T-cell (primary cell): ENCODE results near the gene LAMC3. TPM values are rescaled to one million over a fixed set of nuclear protein-coding genes. Genes with fewer than 3 reads are reported as not detected.

Experiments used
- ATAC-seq, 4 experiments: fragments of 200-7000 bp in 3 of 4; fragments of 150-1000 bp in 1 of 4; cut with Tn5 transposase; replicated peaks in 1 of 4; 1 replicate in 3 of 4; 2 replicates in 1 of 4; pipeline ENCODE4 v1.10.0; 2021; ENCODE audit warnings: moderate library complexity in 3 of 4, mild to moderate bottlenecking in 2 of 4, moderate number of reproducible peaks in 1 of 4
- CTCF ChIA-PET, 2 donors: fragments of 300-600 bp; sonication (Branson Sonifier 250); formaldehyde crosslinking; loops; one replicate each; lab custom pipeline; 2022; ENCODE audit warnings: antibody characterized with exemption in 2 of 2; lab: Charles Lee
- POLR2A ChIA-PET, 2 donors: fragments of 300-600 bp; sonication (Branson Sonifier 250); formaldehyde crosslinking; loops; one replicate each; lab custom pipeline; 2022; ENCODE audit warnings: antibody characterized with exemption in 2 of 2; lab: Charles Lee
- DNase-seq, 35 experiments: peaks; one replicate each; pipeline versions ENCODE4 v3.0.0 to v3.0.0-alpha.2; 2013 to 2023
- H3K27ac ChIP-seq: one replicate; pipeline ENCODE4 v1.5.1; 2013; ENCODE audit warnings: low read length
- H3K27me3 ChIP-seq, 2 experiments: replicated peaks in 1 of 2; 1 replicate in 1 of 2; 2 replicates in 1 of 2; pipeline versions ENCODE4 v1.6.1 to v1.7.0; 2013; ENCODE audit warnings: low read length in 1 of 2, mixed read lengths in 1 of 2; ENCODE audit not compliant: control insufficient read depth in 2 of 2, insufficient read depth in 2 of 2; ENCODE audit errors: extremely low read depth in 1 of 2
- H3K36me3 ChIP-seq, 2 donors: 1 replicate in 1 of 2; 2 replicates in 1 of 2; pipeline versions ENCODE4 v1.6.1 to v1.7.0; 2013; ENCODE audit warnings: low read length in 1 of 2; ENCODE audit not compliant: control insufficient read depth in 2 of 2, insufficient read depth in 1 of 2; ENCODE audit errors: extremely low read depth in 1 of 2
- H3K4me1 ChIP-seq, 2 experiments: 1 replicate in 1 of 2; 2 replicates in 1 of 2; pipeline versions ENCODE4 v1.6.1 to v1.7.0; 2013; ENCODE audit warnings: low read length in 2 of 2, mixed read lengths in 1 of 2; ENCODE audit not compliant: insufficient read depth in 2 of 2, control insufficient read depth in 1 of 2; ENCODE audit errors: extremely low read depth in 1 of 2
- H3K4me3 ChIP-seq, 2 donors: 1 replicate in 1 of 2; 2 replicates in 1 of 2; pipeline versions ENCODE4 v1.5.1 to v1.7.0; 2013; ENCODE audit warnings: mild to moderate bottlenecking in 2 of 2, low read length in 1 of 2, moderate library complexity in 1 of 2; ENCODE audit not compliant: control insufficient read depth in 1 of 2; ENCODE audit errors: extremely low read depth in 1 of 2
- H3K9me3 ChIP-seq: 2 replicates; pipeline ENCODE4 v1.7.0; 2013
- H3K27ac Mint-ChIP-seq, 2 donors: one replicate each; pipeline ENCODE4 v1.8.0; 2020 to 2021; ENCODE audit warnings: mild to moderate bottlenecking in 2 of 2, mixed read lengths in 2 of 2
- H3K27me3 Mint-ChIP-seq, 2 donors: one replicate each; pipeline ENCODE4 v1.8.0; 2021 to 2022; ENCODE audit warnings: mixed read lengths in 2 of 2
- H3K36me3 Mint-ChIP-seq: one replicate; pipeline ENCODE4 v1.8.0; 2021; ENCODE audit warnings: mixed read lengths
- H3K4me1 Mint-ChIP-seq, 3 donors: one replicate each; pipeline ENCODE4 v1.8.0; 2020 to 2022; ENCODE audit warnings: mixed read lengths in 3 of 3, mild to moderate bottlenecking in 1 of 3
- H3K4me3 Mint-ChIP-seq, 3 donors: one replicate each; pipeline ENCODE4 v1.8.0; 2020 to 2022; ENCODE audit warnings: mild to moderate bottlenecking in 3 of 3, mixed read lengths in 3 of 3, moderate library complexity in 3 of 3
- H3K9me3 Mint-ChIP-seq, 3 donors: one replicate each; pipeline ENCODE4 v1.8.0; 2020 to 2022; ENCODE audit warnings: mixed read lengths in 3 of 3
- WGBS: methylation state at CpG from one replicate; pipeline ENCODE4 v1.1.5; 2013; ENCODE audit warnings: missing lambda C conversion rate; ENCODE audit not compliant: insufficient coverage; 5-methylcytosine and 5-hydroxymethylcytosine counted together
- total RNA-seq, 35 experiments: library from RNA in 6 of 35; stranded (reverse) in 6 of 35; fragments of 120-200 nt in 1 of 35; gene quantifications; one replicate each; pipeline versions ENCODE4 v1.2.1 to v1.2.4 and lab custom pipeline; 2013 to 2026

LAMC3 gene
- total RNA-seq, 5 donors from 2014 or later (not counting 1 experiment from before 2014, with no cell fraction given), result 0.35 to 3.7 (median 1.8) TPM

DNA sequence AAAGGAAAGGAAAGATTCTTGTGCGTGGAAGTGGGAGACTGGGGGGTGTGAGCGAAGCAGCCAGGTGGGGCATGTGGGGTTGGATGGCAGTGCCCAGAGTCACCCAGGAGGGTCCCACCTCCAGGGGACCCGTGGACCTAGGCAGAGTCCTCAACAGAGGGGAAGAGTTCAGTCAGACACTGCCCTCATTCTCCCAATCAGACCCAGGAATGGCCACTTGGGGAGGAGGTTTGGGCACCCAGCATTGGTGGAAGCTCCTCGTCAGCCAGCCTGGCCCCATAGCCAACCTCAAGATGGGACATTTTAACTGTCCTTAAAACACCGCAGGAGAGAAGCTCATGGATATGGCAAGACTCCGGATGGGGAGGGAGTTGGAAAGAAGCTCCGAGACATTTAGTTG lies 21.9 kb upstream of the LAMC3 start:
- H3K4me3 Mint-ChIP-seq, result no peak overlapping the region
- peaks cover 0 to 3% of the 10 kb centered on the region in 2 donors for H3K27me3 Mint-ChIP-seq
- ATAC-seq, result no peak
- Histone ChIP-seq H3K27me3 (peaks cover 0 to 7% of the 10 kb centered on the region in 2 experiments), H3K4me3 (no peak overlapping the region), H3K27ac (no peak overlapping the region), H3K4me1 (no peaks in the 10 kb centered on the region), H3K9me3 (no peaks in the 10 kb centered on the region), H3K36me3 (no peaks in the 10 kb centered on the region)
- peaks cover 0 to 2% (median 0%) of the 10 kb centered on the region in 3 donors for H3K9me3 Mint-ChIP-seq
- DNase-seq, result no peak
- no peak overlapping the region for H3K27ac Mint-ChIP-seq
- H3K4me1 Mint-ChIP-seq, result no peaks in the 10 kb centered on the region
- CTCF ChIA-PET, result interaction anchor here in 1 of 2 donors (0.6 kb wide), 1 partner anchor 71 kb away, joined by 6 read pairs; no protein-coding TSS in a partner anchor
- H3K36me3 Mint-ChIP-seq, result no peaks in the 10 kb centered on the region
- POLR2A ChIA-PET, result no interaction called here
- WGBS, result 100% methylated on average over 2 of the region's 7 CpGs

DNA sequence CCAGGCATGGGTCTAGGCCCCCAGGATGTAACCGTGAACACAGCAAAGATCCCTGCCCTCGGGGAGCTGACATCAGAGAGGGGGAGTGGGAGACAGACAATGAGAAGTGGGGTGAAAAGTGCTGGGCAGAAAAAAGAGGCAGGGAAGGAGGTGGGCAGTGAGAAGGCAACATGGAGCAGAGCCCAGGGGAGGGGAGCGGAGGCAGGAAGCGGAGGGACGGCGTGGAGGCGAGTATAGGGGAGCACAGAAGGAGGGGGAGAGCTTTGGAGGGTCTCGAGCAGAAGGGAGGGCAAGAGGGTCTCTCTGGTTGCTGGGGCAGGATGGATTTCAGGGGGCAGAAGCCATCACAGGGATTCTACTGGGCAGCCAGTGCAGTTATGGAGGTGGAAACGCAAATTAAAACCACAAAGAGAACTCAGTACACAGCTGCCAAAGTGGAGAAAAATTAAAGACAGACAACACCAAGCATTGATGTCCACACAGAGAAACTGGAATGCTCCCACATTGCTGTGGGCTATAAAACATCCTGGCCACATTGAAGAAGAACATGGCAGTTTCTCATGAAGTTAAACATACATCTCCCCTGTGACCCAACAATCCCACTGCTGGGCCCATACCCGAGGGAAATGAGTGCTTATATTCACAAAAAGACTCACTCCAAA lies 21.1 kb upstream of the LAMC3 start:
- H3K27ac ChIP-seq, result no peak overlapping the region
- Mint-ChIP-seq H3K9me3 (peaks cover 0 to 2% (median 0%) of the 10 kb centered on the region in 3 donors), H3K36me3 (no peaks in the 10 kb centered on the region), H3K27me3 (peaks cover 0 to 4% of the 10 kb centered on the region in 2 donors), H3K4me3 (no peak overlapping the region), H3K27ac (no peak overlapping the region), H3K4me1 (no peaks in the 10 kb centered on the region)
- no peaks in the 10 kb centered on the region for H3K36me3 ChIP-seq
- H3K4me1 ChIP-seq, result no peaks in the 10 kb centered on the region
- no peaks in the 10 kb centered on the region for H3K9me3 ChIP-seq
- no peak for ATAC-seq
- DNase-seq, result no peak
- ChIA-PET POLR2A (no interaction called here), CTCF (interaction anchor here in 1 of 2 donors (0.6 kb wide), 1 partner anchor 71 kb away, joined by 6 read pairs; no protein-coding TSS in a partner anchor)
- no peak overlapping the region for H3K4me3 ChIP-seq
- peaks cover 0 to 6% of the 10 kb centered on the region in 2 experiments for H3K27me3 ChIP-seq
- 72% methylated on average over 6 of the region's 10 CpGs for WGBS

DNA sequence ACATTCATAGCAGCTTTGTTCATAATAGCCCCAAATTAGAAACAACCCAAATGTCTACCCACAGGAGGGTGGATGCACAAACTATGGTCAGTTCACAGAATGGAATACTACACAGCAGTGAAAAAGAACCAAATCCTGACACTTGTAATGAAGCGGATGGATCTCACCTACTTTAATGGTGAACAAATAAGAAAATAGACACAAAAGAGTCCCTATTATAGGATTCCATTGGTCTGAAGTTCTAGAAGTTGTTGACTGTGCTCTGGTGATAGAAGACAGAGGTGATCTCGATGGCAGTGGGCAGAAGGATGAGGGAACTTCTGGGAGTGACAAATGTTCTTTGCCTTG lies 20.6 kb upstream of the LAMC3 start:
- ChIA-PET POLR2A (no interaction called here), CTCF (no interaction called here)
- no peak for ATAC-seq
- WGBS, result no CpG with 5 or more reads among the region's 2 CpGs
- Histone ChIP-seq H3K27me3 (peaks cover 0 to 6% of the 10 kb centered on the region in 2 experiments), H3K27ac (no peak overlapping the region), H3K4me3 (no peak overlapping the region), H3K36me3 (no peaks in the 10 kb centered on the region), H3K4me1 (no peaks in the 10 kb centered on the region), H3K9me3 (no peaks in the 10 kb centered on the region)
- no peak for DNase-seq
- Mint-ChIP-seq H3K27ac (no peak overlapping the region), H3K4me1 (no peaks in the 10 kb centered on the region), H3K36me3 (no peaks in the 10 kb centered on the region), H3K9me3 (peaks cover 0 to 2% (median 0%) of the 10 kb centered on the region in 3 donors), H3K27me3 (peaks cover 0 to 5% of the 10 kb centered on the region in 2 donors), H3K4me3 (no peak overlapping the region)

GRCh38 chr9:130988905-130989304 lies 20.1 kb upstream of the LAMC3 start:
- ATAC-seq, result no peak
- H3K4me1 ChIP-seq, result no peaks in the 10 kb centered on the region
- no peaks in the 10 kb centered on the region for H3K36me3 ChIP-seq
- H3K4me3 ChIP-seq, result no peak overlapping the region
- CTCF ChIA-PET, result no interaction called here
- no peak overlapping the region for H3K4me3 Mint-ChIP-seq
- no peaks in the 10 kb centered on the region for H3K36me3 Mint-ChIP-seq
- no peak for DNase-seq
- no peak overlapping the region for H3K27ac Mint-ChIP-seq
- peaks cover 0 to 9% of the 10 kb centered on the region in 2 experiments for H3K27me3 ChIP-seq
- peaks cover 0 to 5% of the 10 kb centered on the region in 2 donors for H3K27me3 Mint-ChIP-seq
- no peaks in the 10 kb centered on the region for H3K4me1 Mint-ChIP-seq
- POLR2A ChIA-PET, result no interaction called here
- peaks cover 0 to 2% (median 0%) of the 10 kb centered on the region in 3 donors for H3K9me3 Mint-ChIP-seq
- H3K27ac ChIP-seq, result no peak overlapping the region
- 93% methylated on average over 3 of the region's 9 CpGs for WGBS
- H3K9me3 ChIP-seq, result no peaks in the 10 kb centered on the region

- H3K27me3 ChIP-seq, result peaks cover 0 to 9% of the 10 kb centered on the region in 2 experiments
- CTCF ChIA-PET, result no interaction called here
- ATAC-seq, result no peak
- H3K36me3 ChIP-seq, result no peaks in the 10 kb centered on the region
- H3K27me3 Mint-ChIP-seq, result peaks cover 0 to 7% of the 10 kb centered on the region in 2 donors
- no peaks in the 10 kb centered on the region for H3K4me1 ChIP-seq
- no peak overlapping the region for H3K4me3 Mint-ChIP-seq
- POLR2A ChIA-PET, result no interaction called here
- 96% methylated on average over 13 of the region's 18 CpGs for WGBS
- H3K4me3 ChIP-seq, result no peak overlapping the region
- H3K27ac Mint-ChIP-seq, result no peak overlapping the region
- DNase-seq, result no peak
- H3K9me3 ChIP-seq, result no peaks in the 10 kb centered on the region
- no peaks in the 10 kb centered on the region for H3K4me1 Mint-ChIP-seq
- no peak overlapping the region for H3K27ac ChIP-seq
- no peaks in the 10 kb centered on the region for H3K36me3 Mint-ChIP-seq
- peaks cover 0 to 2% (median 0%) of the 10 kb centered on the region in 3 donors for H3K9me3 Mint-ChIP-seq
These were observed 19.6 kb upstream of the LAMC3 start for GRCh38 chr9:130989391-130989790.

DNA sequence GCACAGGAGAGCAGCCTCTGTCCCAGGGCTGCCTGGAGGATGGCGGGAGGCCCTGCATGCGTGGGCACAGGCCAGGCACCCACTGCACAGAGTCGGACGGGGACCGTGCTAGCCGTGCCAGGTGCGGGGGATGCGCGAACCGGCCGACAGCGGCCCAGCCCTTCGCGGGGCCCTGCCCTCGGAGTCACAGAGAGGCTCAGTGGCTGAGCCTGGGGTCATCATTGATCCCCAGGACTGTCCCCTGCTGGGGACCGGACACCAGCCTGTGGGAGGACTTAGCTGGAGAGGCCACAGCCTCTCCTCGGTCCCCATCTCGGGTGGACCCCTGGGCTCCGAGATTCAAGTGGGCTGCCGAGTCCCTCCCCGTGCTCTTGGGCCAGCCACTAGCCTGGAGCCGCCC lies 19.1 kb upstream of the LAMC3 start:
- H3K4me3 Mint-ChIP-seq, result no peak overlapping the region
- ATAC-seq (no peak), DNase-seq (no peak)
- no peak overlapping the region for H3K27ac ChIP-seq
- peaks cover 0 to 7% of the 10 kb centered on the region in 2 donors for H3K27me3 Mint-ChIP-seq
- H3K36me3 ChIP-seq, result no peaks in the 10 kb centered on the region
- POLR2A ChIA-PET, result no interaction called here
- CTCF ChIA-PET, result no interaction called here
- H3K9me3 ChIP-seq, result no peaks in the 10 kb centered on the region
- H3K36me3 Mint-ChIP-seq, result no peaks in the 10 kb centered on the region
- H3K4me1 Mint-ChIP-seq, result peaks cover 0 to under 1% (median under 1%) of the 10 kb centered on the region in 3 donors
- H3K27me3 ChIP-seq, result peaks cover 0 to 12% of the 10 kb centered on the region in 2 experiments
- H3K27ac Mint-ChIP-seq, result no peak overlapping the region
- no peak overlapping the region for H3K4me3 ChIP-seq
- peaks cover 0 to 2% (median 0%) of the 10 kb centered on the region in 3 donors for H3K9me3 Mint-ChIP-seq
- H3K4me1 ChIP-seq, result no peaks in the 10 kb centered on the region
- 91% methylated on average over 22 of the region's 22 CpGs for WGBS
